Fibroblast of villous mesenchyme (primary cell): Measurements from ENCODE around the gene UNK. TPM values are rescaled to one million over a fixed set of nuclear protein-coding genes. Genes with fewer than 3 reads are reported as not detected.

Experiments used
- DNase-seq: peaks from one replicate; pipeline ENCODE4 v3.0.0-alpha.2; 2010; ENCODE audit warnings: low read depth
- H3K4me3 ChIP-seq: 2 replicates; pipeline ENCODE4 v1.5.1; 2011; ENCODE audit warnings: low read depth, mild to moderate bottlenecking, low read length
- CTCF ChIP-seq: IDR thresholded peaks from 2 replicates; pipeline ENCODE4 v1.5.1; 2012; ENCODE audit warnings: low read depth, mild to moderate bottlenecking, low read length; ENCODE audit not compliant: insufficient read depth
- total RNA-seq: library from RNA; depleted of rRNA; stranded (reverse); fragments of >200 nt; gene quantifications from 2 replicates; pipeline ENCODE4 v1.2.3, GENCODE V29; 2012

UNK gene
- total RNA-seq, 1 donor: 19.9 TPM

GRCh38 chr17:75831032-75831571 lies 46.5 kb downstream of the UNK start:
- DNase-seq: no peak
- H3K4me3 ChIP-seq: no peak overlapping the region
- no peak for TF ChIP-seq CTCF

- no peak overlapping the region for H3K4me3 ChIP-seq
- no peak for TF ChIP-seq CTCF
- peak; percentile 89 for DNase-seq
These were observed 47.6 kb downstream of the UNK start for GRCh38 chr17:75832164-75832651.

GRCh38 chr17:75832652-75833400 lies 48.2 kb downstream of the UNK start:
- TF ChIP-seq CTCF: no peak
- no peak for DNase-seq
- H3K4me3 ChIP-seq: no peak overlapping the region

- TF ChIP-seq CTCF: no peak
- no peak overlapping the region for H3K4me3 ChIP-seq
- DNase-seq: no peak
These were observed 49.8 kb downstream of the UNK start for GRCh38 chr17:75834279-75834920.

- H3K4me3 ChIP-seq: no peak overlapping the region
- no peak for DNase-seq
- no peak for TF ChIP-seq CTCF
These were observed 50.5 kb downstream of the UNK start for GRCh38 chr17:75834928-75835653.

GRCh38 chr17:75835654-75835987 lies 51.0 kb downstream of the UNK start:
- no peak for TF ChIP-seq CTCF
- H3K4me3 ChIP-seq: no peak overlapping the region
- DNase-seq: no peak
